ENCODE results near the gene SEC14L3.

SEC14L3 gene

GRCh38 chr22:30413001-30413400, 58.8 kb downstream of the SEC14L3 start:
- no peaks in the 10 kb centered on the region for H3K36me3 ChIP-seq (replicated peaks; ENCODE audit: insufficient read depth, low read length)
- no peak overlapping the region for H3K27ac ChIP-seq (ENCODE audit: low read length)

GRCh38 chr22:30411780-30412179, 60.0 kb downstream of the SEC14L3 start:
- Histone ChIP-seq H3K27me3 (replicated peaks; ENCODE audit: insufficient read depth, low read length) (no peaks in the 10 kb centered on the region), H3K4me1 (ENCODE audit: low read length) (no peaks in the 10 kb centered on the region), H3K4me3 (ENCODE audit: low read length) (no peak overlapping the region), H3K27ac (ENCODE audit: low read length) (no peak overlapping the region), H3K36me3 (replicated peaks; ENCODE audit: insufficient read depth, low read length) (no peaks in the 10 kb centered on the region), H3K9ac (ENCODE audit: low read length) (no peak overlapping the region), H3K9me3 (replicated peaks; ENCODE audit: insufficient read depth, low read length) (no peaks in the 10 kb centered on the region), H3F3A (ENCODE audit: insufficient read depth, low read length) (no peaks in the 10 kb centered on the region), H3K4me2 (ENCODE audit: low read depth, low read length) (no peak overlapping the region), H3K9me2 (replicated peaks; ENCODE audit: insufficient read depth, low read length) (no peaks in the 10 kb centered on the region), H4K20me1 (ENCODE audit: insufficient read depth, low read length) (no peaks in the 10 kb centered on the region), H2AFZ (ENCODE audit: low read length) (no peak overlapping the region), H3K79me2 (ENCODE audit: low read length) (no peaks in the 10 kb centered on the region)
- no peak for TF ChIP-seq EZH2 (optimal IDR thresholded peaks at IDR 0.05; ENCODE audit: low read depth, low read length)
- TF ChIP-seq EZH2phosphoT487 (IDR thresholded peaks at IDR 0.05; ENCODE audit: low read length): no peak
- TF ChIP-seq CTCF (IDR thresholded peaks at IDR 0.05; ENCODE audit: low read length): no peak
- no peak for DNase-seq

More at GRCh38 chr22:30413001-30413400, 58.8 kb downstream of the SEC14L3 start:
- Histone ChIP-seq H3K79me2 (ENCODE audit: low read length) (no peaks in the 10 kb centered on the region), H3K4me1 (ENCODE audit: low read length) (no peaks in the 10 kb centered on the region), H2AFZ (ENCODE audit: low read length) (no peak overlapping the region), H3K9me2 (replicated peaks; ENCODE audit: insufficient read depth, low read length) (no peaks in the 10 kb centered on the region), H3K9me3 (replicated peaks; ENCODE audit: insufficient read depth, low read length) (no peaks in the 10 kb centered on the region), H4K20me1 (ENCODE audit: insufficient read depth, low read length) (no peaks in the 10 kb centered on the region), H3F3A (ENCODE audit: insufficient read depth, low read length) (no peaks in the 10 kb centered on the region), H3K4me2 (ENCODE audit: low read depth, low read length) (no peak overlapping the region), H3K9ac (ENCODE audit: low read length) (no peak overlapping the region), H3K4me3 (ENCODE audit: low read length) (no peak overlapping the region), H3K27me3 (replicated peaks; ENCODE audit: insufficient read depth, low read length) (no peaks in the 10 kb centered on the region)
- DNase-seq: no peak
- TF ChIP-seq CTCF (IDR thresholded peaks at IDR 0.05; ENCODE audit: low read length) (no peak), EZH2phosphoT487 (IDR thresholded peaks at IDR 0.05; ENCODE audit: low read length) (no peak), EZH2 (optimal IDR thresholded peaks at IDR 0.05; ENCODE audit: low read depth, low read length) (no peak)

Data from MM.1S (cell line).